OCI-LY7 (cell line): ENCODE measurements around the gene MGMT.

Source experiments
- CTCF ChIP-seq: fragments of 200-600 bp; sonication (generic); conservative IDR thresholded peaks from 2 replicates; pipeline ENCODE4 v1.5.1; 2014; ENCODE audit warnings: mild to moderate bottlenecking, antibody characterized with exemption, low read length, moderate library complexity, mixed read lengths
- EZH2phosphoT487 ChIP-seq: fragments of 200-600 bp; sonication (generic); IDR thresholded peaks from 2 replicates; pipeline ENCODE4 v1.6.1; 2018; ENCODE audit warnings: low read depth, borderline replicate concordance, mild to moderate bottlenecking, mixed run types, antibody characterized with exemption, low read length, moderate library complexity, mixed read lengths

- no peak for TF ChIP-seq CTCF
- no peak for TF ChIP-seq EZH2phosphoT487
Measured at GRCh38 chr10:129725011-129725410, 258.0 kb downstream of the MGMT start.
